HepG2 (cell line): ENCODE results near the gene DPP6. TPM values are rescaled to one million over a fixed set of nuclear protein-coding genes. Genes with fewer than 3 reads are reported as not detected.

Experiments used
- ETV6 ChIP-seq: sonication (generic); formaldehyde crosslinking; conservative IDR thresholded peaks from 2 replicates; pipeline ENCODE4 v1.4.0; 2020; ENCODE audit warnings: missing genetic modification reagents
- FOXA1 ChIP-seq, 2 experiments: fragments of 450-650 bp in 1 of 2; sonication (generic) in 1 of 2; formaldehyde crosslinking in 1 of 2; IDR thresholded peaks; 2 replicates each; pipeline versions ENCODE4 v1.4.0 to v1.6.1; 2016 to 2020; ENCODE audit warnings: missing genetic modification reagents in 1 of 2
- FOXA3 ChIP-seq: IDR thresholded peaks from 2 replicates; pipeline ENCODE4 v1.6.1; 2016; ENCODE audit warnings: missing genetic modification reagents, missing compliant biosample characterization
- FOXK1 ChIP-seq: sonication (generic); formaldehyde crosslinking; IDR thresholded peaks from 2 replicates; pipeline ENCODE4 v1.4.0; 2020; ENCODE audit warnings: low read depth, missing genetic modification reagents, borderline replicate concordance
- KDM5B ChIP-seq: sonication (generic); formaldehyde crosslinking; IDR thresholded peaks from 2 replicates; pipeline ENCODE4 v1.4.0; 2020; ENCODE audit warnings: missing genetic modification reagents, mild to moderate bottlenecking, borderline replicate concordance
- MTF2 ChIP-seq: sonication (generic); formaldehyde crosslinking; IDR thresholded peaks from 2 replicates; pipeline ENCODE4 v1.5.0; 2020; ENCODE audit warnings: missing genetic modification reagents, borderline replicate concordance
- NCOA2 ChIP-seq: sonication (generic); formaldehyde crosslinking; IDR thresholded peaks from 2 replicates; pipeline ENCODE4 v1.8.0; 2022; ENCODE audit warnings: inconsistent platforms
- SAFB2 ChIP-seq: sonication (generic); formaldehyde crosslinking; IDR thresholded peaks from 2 replicates; pipeline ENCODE4 v1.5.1; 2020; ENCODE audit warnings: missing genetic modification reagents, low read depth, mild to moderate bottlenecking, borderline replicate concordance
- TOPORS ChIP-seq: sonication (generic); formaldehyde crosslinking; IDR thresholded peaks from 2 replicates; pipeline ENCODE4 v1.8.0; 2023; ENCODE audit warnings: mild to moderate bottlenecking, missing genetic modification reagents
- ZBTB3 ChIP-seq: sonication (generic); formaldehyde crosslinking; IDR thresholded peaks from 2 replicates; pipeline ENCODE4 v1.4.0; 2020; ENCODE audit warnings: low read depth, mild to moderate bottlenecking, moderate library complexity, missing genetic modification reagents, borderline replicate concordance
- ZC3H4 ChIP-seq: sonication (generic); formaldehyde crosslinking; IDR thresholded peaks from 2 replicates; pipeline ENCODE4 v1.4.0; 2020; ENCODE audit warnings: missing genetic modification reagents, borderline replicate concordance
- ZFY ChIP-seq: sonication (generic); formaldehyde crosslinking; IDR thresholded peaks from 2 replicates; pipeline ENCODE4 v1.4.0; 2020; ENCODE audit warnings: missing genetic modification reagents
- ZFYVE20 ChIP-seq: sonication (generic); formaldehyde crosslinking; IDR thresholded peaks from 2 replicates; pipeline ENCODE4 v1.8.0; 2023; ENCODE audit warnings: low read depth, mild to moderate bottlenecking, moderate library complexity, missing genetic modification reagents, borderline replicate concordance
- ZNF138 ChIP-seq: sonication (generic); formaldehyde crosslinking; IDR thresholded peaks from 2 replicates; pipeline ENCODE4 v1.5.0; 2020; ENCODE audit warnings: mild to moderate bottlenecking, low read depth, missing genetic modification reagents
- ZNF143 ChIP-seq: sonication (generic); formaldehyde crosslinking; IDR thresholded peaks from 2 replicates; pipeline ENCODE4 v1.4.0; 2020; ENCODE audit warnings: missing genetic modification reagents
- ZNF383 ChIP-seq: sonication (generic); formaldehyde crosslinking; IDR thresholded peaks from 2 replicates; pipeline ENCODE4 v1.4.0; 2020; ENCODE audit warnings: missing genetic modification reagents, mild to moderate bottlenecking, borderline replicate concordance
- ZNF570 ChIP-seq: sonication (generic); formaldehyde crosslinking; IDR thresholded peaks from 2 replicates; pipeline ENCODE4 v1.4.0; 2020; ENCODE audit warnings: mild to moderate bottlenecking, missing genetic modification reagents, borderline replicate concordance
- polyA plus RNA-seq, 8 experiments: library from polyadenylated mRNA; depleted of rRNA in 3 of 8; stranded (reverse) in 7 of 8; unstranded in 1 of 8; fragments of >200 nt; fragmentation: Illumina TruSeq in 4 of 8; extraction: Trizol in 4 of 8; gene quantifications; 2 replicates each; pipeline versions ENCODE4 v1.2.1 to v1.2.3, GENCODE V29; 2011 to 2016; ENCODE audit warnings: low read depth in 4 of 8, missing spikeins in 1 of 8, mixed read lengths in 1 of 8; ENCODE audit not compliant: insufficient read depth in 1 of 8
- total RNA-seq, 5 experiments: library from RNA; depleted of rRNA; stranded (reverse); fragments of >200 nt; fragmentation: Illumina TruSeq; extraction: Trizol; gene quantifications; 2 replicates each; pipeline ENCODE4 v1.2.3, GENCODE V29; 2016; ENCODE audit warnings: low read depth in 1 of 5
- TF ChIP-seq, protein P1 (sequence below), 2 experiments: sonication (generic) in 1 of 2; formaldehyde crosslinking in 1 of 2; IDR thresholded peaks; 2 replicates each; pipeline versions ENCODE4 v1.6.1 to v1.9.0; 2014 to 2022; ENCODE audit warnings: antibody characterized with exemption in 1 of 2, borderline replicate concordance in 1 of 2, inconsistent platforms in 1 of 2, low read depth in 1 of 2, missing genetic modification reagents in 1 of 2
- TF ChIP-seq, protein P2 (sequence below): sonication (generic); formaldehyde crosslinking; IDR thresholded peaks from 2 replicates; pipeline ENCODE4 v1.4.0; 2020; ENCODE audit warnings: mild to moderate bottlenecking, missing genetic modification reagents, borderline replicate concordance
- TF ChIP-seq, protein P3 (sequence below): sonication (generic); formaldehyde crosslinking; IDR thresholded peaks from 2 replicates; pipeline ENCODE4 v1.5.0; 2020; ENCODE audit warnings: mild to moderate bottlenecking, missing genetic modification reagents, moderate library complexity

DPP6 gene
- total and polyA plus RNA-seq, 2 of the 13 experiments (the other 11 are each of a cell fraction or from before 2014, with no cell fraction given) = not detected

DNA sequence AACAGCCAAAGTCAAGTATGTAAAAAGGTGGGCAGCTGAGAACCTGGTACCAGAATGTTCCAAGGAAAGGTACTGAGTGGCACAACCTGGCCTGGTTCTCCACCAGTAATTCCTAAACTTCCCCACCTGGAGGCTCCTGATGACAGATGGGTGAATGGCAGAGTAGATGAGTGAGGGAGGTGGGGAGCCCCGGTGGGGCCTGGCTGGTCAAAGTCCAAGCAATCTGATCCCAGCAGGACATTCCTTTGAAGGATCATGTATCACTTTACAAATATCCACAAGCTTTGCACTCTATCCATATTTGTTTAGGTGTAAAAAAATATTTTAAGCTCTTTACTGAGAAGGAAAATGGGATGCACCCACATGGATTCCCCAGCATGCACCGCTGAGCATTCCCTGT lies 250.2 kb downstream of the DPP6 start (continued):
- TF ChIP-seq ETV6 (CRISPR knock-in tag) (no peak), FOXA3 (CRISPR knock-in tag) (peak; percentile 70), FOXA1 (IDR thresholded peaks at IDR 0.05) (0 out of 2 replicates have a peak, but pooled peaks have one; percentile 21), FOXA1 (CRISPR knock-in tag; IDR thresholded peaks at IDR 0.05) (peak; percentile 66), ZC3H4 (no peak), ZNF383 (CRISPR knock-in tag) (no peak), ZFYVE20 (CRISPR knock-in tag) (no peak), MTF2 (CRISPR knock-in tag) (no peak), ZFY (no peak), ZNF143 (peak; percentile 71), ZNF570 (no peak), FOXK1 (CRISPR knock-in tag) (no peak), SAFB2 (no peak), NCOA2 (CRISPR knock-in tag) (peak; percentile 44), KDM5B (no peak), TOPORS (CRISPR knock-in tag) (no peak), ZBTB3 (CRISPR knock-in tag) (no peak), ZNF138 (no peak)
- TF ChIP-seq, protein P1, sequence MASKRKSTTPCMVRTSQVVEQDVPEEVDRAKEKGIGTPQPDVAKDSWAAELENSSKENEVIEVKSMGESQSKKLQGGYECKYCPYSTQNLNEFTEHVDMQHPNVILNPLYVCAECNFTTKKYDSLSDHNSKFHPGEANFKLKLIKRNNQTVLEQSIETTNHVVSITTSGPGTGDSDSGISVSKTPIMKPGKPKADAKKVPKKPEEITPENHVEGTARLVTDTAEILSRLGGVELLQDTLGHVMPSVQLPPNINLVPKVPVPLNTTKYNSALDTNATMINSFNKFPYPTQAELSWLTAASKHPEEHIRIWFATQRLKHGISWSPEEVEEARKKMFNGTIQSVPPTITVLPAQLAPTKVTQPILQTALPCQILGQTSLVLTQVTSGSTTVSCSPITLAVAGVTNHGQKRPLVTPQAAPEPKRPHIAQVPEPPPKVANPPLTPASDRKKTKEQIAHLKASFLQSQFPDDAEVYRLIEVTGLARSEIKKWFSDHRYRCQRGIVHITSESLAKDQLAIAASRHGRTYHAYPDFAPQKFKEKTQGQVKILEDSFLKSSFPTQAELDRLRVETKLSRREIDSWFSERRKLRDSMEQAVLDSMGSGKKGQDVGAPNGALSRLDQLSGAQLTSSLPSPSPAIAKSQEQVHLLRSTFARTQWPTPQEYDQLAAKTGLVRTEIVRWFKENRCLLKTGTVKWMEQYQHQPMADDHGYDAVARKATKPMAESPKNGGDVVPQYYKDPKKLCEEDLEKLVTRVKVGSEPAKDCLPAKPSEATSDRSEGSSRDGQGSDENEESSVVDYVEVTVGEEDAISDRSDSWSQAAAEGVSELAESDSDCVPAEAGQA (IDR thresholded peaks at IDR 0.05; ENCODE audit: low read depth) = no peak
- TF ChIP-seq, protein P1 (CRISPR knock-in tag; IDR thresholded peaks at IDR 0.05; ENCODE audit: borderline replicate concordance) = no peak
- TF ChIP-seq, protein P2, sequence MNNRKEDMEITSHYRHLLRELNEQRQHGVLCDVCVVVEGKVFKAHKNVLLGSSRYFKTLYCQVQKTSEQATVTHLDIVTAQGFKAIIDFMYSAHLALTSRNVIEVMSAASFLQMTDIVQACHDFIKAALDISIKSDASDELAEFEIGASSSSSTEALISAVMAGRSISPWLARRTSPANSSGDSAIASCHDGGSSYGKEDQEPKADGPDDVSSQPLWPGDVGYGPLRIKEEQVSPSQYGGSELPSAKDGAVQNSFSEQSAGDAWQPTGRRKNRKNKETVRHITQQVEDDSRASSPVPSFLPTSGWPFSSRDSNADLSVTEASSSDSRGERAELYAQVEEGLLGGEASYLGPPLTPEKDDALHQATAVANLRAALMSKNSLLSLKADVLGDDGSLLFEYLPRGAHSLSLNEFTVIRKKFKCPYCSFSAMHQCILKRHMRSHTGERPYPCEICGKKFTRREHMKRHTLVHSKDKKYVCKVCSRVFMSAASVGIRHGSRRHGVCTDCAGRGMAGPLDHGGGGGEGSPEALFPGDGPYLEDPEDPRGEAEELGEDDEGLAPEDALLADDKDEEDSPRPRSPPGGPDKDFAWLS (CRISPR knock-in tag) = no peak
- TF ChIP-seq, protein P3, sequence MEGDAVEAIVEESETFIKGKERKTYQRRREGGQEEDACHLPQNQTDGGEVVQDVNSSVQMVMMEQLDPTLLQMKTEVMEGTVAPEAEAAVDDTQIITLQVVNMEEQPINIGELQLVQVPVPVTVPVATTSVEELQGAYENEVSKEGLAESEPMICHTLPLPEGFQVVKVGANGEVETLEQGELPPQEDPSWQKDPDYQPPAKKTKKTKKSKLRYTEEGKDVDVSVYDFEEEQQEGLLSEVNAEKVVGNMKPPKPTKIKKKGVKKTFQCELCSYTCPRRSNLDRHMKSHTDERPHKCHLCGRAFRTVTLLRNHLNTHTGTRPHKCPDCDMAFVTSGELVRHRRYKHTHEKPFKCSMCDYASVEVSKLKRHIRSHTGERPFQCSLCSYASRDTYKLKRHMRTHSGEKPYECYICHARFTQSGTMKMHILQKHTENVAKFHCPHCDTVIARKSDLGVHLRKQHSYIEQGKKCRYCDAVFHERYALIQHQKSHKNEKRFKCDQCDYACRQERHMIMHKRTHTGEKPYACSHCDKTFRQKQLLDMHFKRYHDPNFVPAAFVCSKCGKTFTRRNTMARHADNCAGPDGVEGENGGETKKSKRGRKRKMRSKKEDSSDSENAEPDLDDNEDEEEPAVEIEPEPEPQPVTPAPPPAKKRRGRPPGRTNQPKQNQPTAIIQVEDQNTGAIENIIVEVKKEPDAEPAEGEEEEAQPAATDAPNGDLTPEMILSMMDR (CRISPR knock-in tag) = peak; percentile 63
